HCT116 (cell line): Measurements from ENCODE around the gene OGG1. TPM values are rescaled to one million over a fixed set of nuclear protein-coding genes. Genes with fewer than 3 reads are reported as not detected.

Source experiments
- ATAC-seq: fragments of 200-7000 bp; cut with Tn5 transposase; 2 replicates; pipeline ENCODE4 v1.9.1; 2020; ENCODE audit warnings: mild to moderate bottlenecking, moderate library complexity
- BruUV-seq: library from RNA; stranded (reverse); fragments of 400-500 nt; replicated peaks from 2 replicates; lab custom pipeline; 2021; lab: Mats Ljungman, UMichigan
- CTCF ChIA-PET: fragments of 300-600 bp; sonication (Branson Sonifier 250); formaldehyde crosslinking; loops from one replicate; lab custom pipeline; 2021; ENCODE audit warnings: antibody characterized with exemption; lab: Charles Lee
- POLR2A ChIA-PET: fragments of 300-600, 350-600 bp; sonication (Branson Sonifier 250); formaldehyde crosslinking; loops from one replicate; lab custom pipeline; 2021; ENCODE audit warnings: antibody characterized with exemption; lab: Charles Lee
- RAD21 ChIA-PET, 2 experiments: fragments of 300-600 bp; sonication (Branson Sonifier 250); formaldehyde crosslinking; loops; one replicate each; lab custom pipeline; 2023; ENCODE audit warnings: low total read pairs in 2 of 2; ENCODE audit not compliant: uncharacterized antibody in 2 of 2, unreplicated experiment in 2 of 2, low non-redundant PET in 1 of 2; lab: Charles Lee
- DNase-seq: peaks from one replicate; pipeline ENCODE4 v3.0.0-alpha.2; 2010; ENCODE audit warnings: low read depth, low spot score
- H2AFZ ChIP-seq: fragments of 200-600 bp; shearing (Covaris generic), sonication (generic); 2 replicates; pipeline ENCODE4 v1.6.1; 2017; ENCODE audit warnings: low read depth, mixed run types, mixed read lengths, antibody characterized with exemption, low read length; ENCODE audit not compliant: poor library complexity, severe bottlenecking
- H3K27ac ChIP-seq: 2 replicates; pipeline ENCODE4 v1.5.1; 2012; ENCODE audit warnings: low read depth, low read length
- H3K27me3 ChIP-seq: fragments of 200-600 bp; sonication (generic); 2 replicates; pipeline ENCODE4 v1.6.1; 2016; ENCODE audit warnings: mixed run types, low read length, mixed read lengths; ENCODE audit not compliant: insufficient read depth
- H3K36me3 ChIP-seq, 2 experiments: fragments of 200-500 bp in 1 of 2; fragments of 200-600 bp in 1 of 2; sonication (Bioruptor generic) in 1 of 2; sonication (generic) in 1 of 2; 2 replicates each; pipeline versions ENCODE4 v1.5.1 to v1.6.1; 2014 to 2016; ENCODE audit warnings: low read length in 2 of 2, inconsistent platforms in 1 of 2, mixed read lengths in 1 of 2, mixed run types in 1 of 2; ENCODE audit not compliant: insufficient read depth in 2 of 2, control insufficient read depth in 1 of 2
- H3K4me1 ChIP-seq, 2 experiments: fragments of 200-600 bp in 1 of 2; sonication (generic) in 1 of 2; 2 replicates each; pipeline versions ENCODE4 v1.5.1 to v1.6.1; 2012 to 2017; ENCODE audit warnings: low read length in 2 of 2, inconsistent platforms in 1 of 2, mild to moderate bottlenecking in 1 of 2, mixed read lengths in 1 of 2, mixed run types in 1 of 2, moderate library complexity in 1 of 2; ENCODE audit not compliant: insufficient read depth in 2 of 2, control insufficient read depth in 1 of 2
- H3K4me2 ChIP-seq: fragments of 200-600 bp; sonication (generic); 2 replicates; pipeline ENCODE4 v1.6.1; 2017; ENCODE audit warnings: mixed run types, low read length, mixed read lengths
- H3K4me3 ChIP-seq, 2 experiments: fragments of 200-600 bp in 1 of 2; sonication (generic) in 1 of 2; replicated peaks in 1 of 2; 2 replicates each; pipeline ENCODE4 v1.5.1; 2011 to 2016; ENCODE audit warnings: low read length in 2 of 2, control low read depth in 1 of 2, low read depth in 1 of 2, mild to moderate bottlenecking in 1 of 2, mixed read lengths in 1 of 2, mixed run types in 1 of 2
- H3K79me2 ChIP-seq: fragments of 200-600 bp; sonication (generic); 2 replicates; pipeline ENCODE4 v1.6.1; 2017; ENCODE audit warnings: mild to moderate bottlenecking, mixed run types, low read length, moderate library complexity, mixed read lengths; ENCODE audit not compliant: insufficient read depth
- H3K9ac ChIP-seq: fragments of 200-600 bp; sonication (generic); 2 replicates; pipeline ENCODE4 v1.6.1; 2016; ENCODE audit warnings: low read length, mixed read lengths
- H3K9me2 ChIP-seq: fragments of 200-600 bp; sonication (generic), shearing (Covaris generic); 2 replicates; pipeline ENCODE4 v1.6.1; 2017; ENCODE audit warnings: mixed run types, mild to moderate bottlenecking, moderate library complexity; ENCODE audit not compliant: insufficient read depth
- H3K9me3 ChIP-seq, 2 experiments: fragments of 200-500 bp in 1 of 2; fragments of 200-600 bp in 1 of 2; sonication (Bioruptor generic) in 1 of 2; sonication (generic) in 1 of 2; 2 replicates each; pipeline ENCODE4 v1.6.1; 2014 to 2017; ENCODE audit warnings: low read length in 2 of 2, mixed read lengths in 2 of 2, inconsistent platforms in 1 of 2, low read depth in 1 of 2, mild to moderate bottlenecking in 1 of 2, mixed run types in 1 of 2, moderate library complexity in 1 of 2; ENCODE audit not compliant: control insufficient read depth in 1 of 2, insufficient read depth in 1 of 2
- H4K20me1 ChIP-seq: fragments of 200-600 bp; sonication (generic), shearing (Covaris generic); 2 replicates; pipeline ENCODE4 v1.6.1; 2017; ENCODE audit warnings: mixed run types, mild to moderate bottlenecking, moderate library complexity; ENCODE audit not compliant: insufficient read depth
- CBX3 ChIP-seq: IDR thresholded peaks from 2 replicates; pipeline ENCODE4 v1.6.1; 2012; ENCODE audit warnings: low read depth
- EGR1 ChIP-seq: IDR thresholded peaks from 2 replicates; pipeline ENCODE4 v1.6.1; 2012; ENCODE audit warnings: low read depth
- ELF1 ChIP-seq: IDR thresholded peaks from 2 replicates; pipeline ENCODE4 v1.6.1; 2012; ENCODE audit warnings: low read depth, borderline replicate concordance
- EZH2 ChIP-seq: fragments of 200-600 bp; sonication (generic); IDR thresholded peaks from 2 replicates; pipeline ENCODE4 v1.6.1; 2017; ENCODE audit warnings: antibody characterized with exemption, mixed run types
- EZH2phosphoT487 ChIP-seq: fragments of 200-600 bp; IDR thresholded peaks from 2 replicates; pipeline ENCODE4 v1.6.1; 2018; ENCODE audit warnings: antibody characterized with exemption, borderline replicate concordance
- FOSL1 ChIP-seq: IDR thresholded peaks from 2 replicates; pipeline ENCODE4 v1.6.1; 2012; ENCODE audit warnings: low read depth
- JUND ChIP-seq: IDR thresholded peaks from 2 replicates; pipeline ENCODE4 v1.6.1; 2012
- POLR2AphosphoS5 ChIP-seq: IDR thresholded peaks from 2 replicates; pipeline ENCODE4 v1.6.1; 2011; ENCODE audit warnings: mild to moderate bottlenecking, low read depth, low read length, moderate library complexity
- SIN3A ChIP-seq: IDR thresholded peaks from 2 replicates; pipeline ENCODE4 v1.6.1; 2012; ENCODE audit warnings: low read depth
- SP1 ChIP-seq: IDR thresholded peaks from 2 replicates; pipeline ENCODE4 v1.6.1; 2012; ENCODE audit warnings: low read depth
- SRF ChIP-seq: IDR thresholded peaks from 2 replicates; pipeline ENCODE4 v1.6.1; 2012; ENCODE audit warnings: low read depth
- TCF7L2 ChIP-seq: IDR thresholded peaks from 2 replicates; pipeline ENCODE4 v1.7.0; 2011; ENCODE audit warnings: borderline replicate concordance, inconsistent platforms; ENCODE audit not compliant: insufficient read depth, insufficient read length; ENCODE audit errors: extremely low read depth
- YY1 ChIP-seq: IDR thresholded peaks from 2 replicates; pipeline ENCODE4 v1.6.1; 2011; ENCODE audit warnings: low read length, low read depth, moderate library complexity, mild to moderate bottlenecking; ENCODE audit not compliant: insufficient replicate concordance; ENCODE audit errors: extremely low read depth
- ZFX ChIP-seq: fragments of 450-650 bp; IDR thresholded peaks from 2 replicates; pipeline ENCODE4 v1.6.1; 2017
- ZNF274 ChIP-seq: fragments of 200-500 bp; sonication (Bioruptor generic); IDR thresholded peaks from 2 replicates; pipeline ENCODE4 v1.6.1; 2014; ENCODE audit warnings: mild to moderate bottlenecking, low read depth, low read length, inconsistent platforms
- intact Hi-C: fragments of 100-400 bp; cut with micrococcal nuclease; formaldehyde crosslinking; loops from 2 replicates; pipeline ENCODE4 v1.10.0; 2022
- total RNA-seq: library from RNA; stranded (reverse); gene quantifications from one replicate; pipeline ENCODE4 v1.2.1, GENCODE V29; 2021; ENCODE audit not compliant: unreplicated experiment
- TF ChIP-seq, protein P1 (sequence below): IDR thresholded peaks from 2 replicates; pipeline ENCODE4 v1.6.1; 2012
- TF ChIP-seq, protein P2 (sequence below): IDR thresholded peaks from 2 replicates; pipeline ENCODE4 v1.6.1; 2012; ENCODE audit warnings: low read depth
- TF ChIP-seq, protein P3 (sequence below): IDR thresholded peaks from 2 replicates; pipeline ENCODE4 v1.6.1; 2012

Gene OGG1
- total RNA-seq, 1 experiment from 2014 or later: 16.3 TPM

DNA sequence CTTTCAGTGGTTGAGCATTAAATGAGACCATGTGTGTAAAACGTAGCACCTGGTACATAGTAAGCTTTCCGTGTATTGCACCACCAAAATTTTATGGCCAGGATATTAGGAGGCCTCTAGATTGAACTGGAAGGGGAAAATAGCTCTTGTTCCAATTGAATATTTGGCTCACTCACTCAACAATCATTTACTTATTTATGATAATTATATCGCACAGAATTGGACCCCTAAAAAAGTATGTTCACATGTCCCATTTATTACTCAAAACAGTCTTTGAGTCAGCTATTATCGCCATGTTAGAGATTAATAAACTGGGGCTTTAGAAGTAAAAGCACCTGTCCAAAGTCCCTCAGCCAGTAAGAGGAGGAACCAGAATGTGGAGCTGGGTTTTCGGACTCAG lies 55.2 kb downstream of the OGG1 start:
- BruUV-seq: no TSS peak
- H3K4me1 ChIP-seq: peaks cover 7 to 25% of the 10 kb centered on the region in 2 experiments; a peak in 3 of 4 replicates
- ChIA-PET POLR2A (no interaction called here), RAD21 (no interaction called here), CTCF (no interaction called here)
- no peak overlapping the region for H2AFZ ChIP-seq
- intact Hi-C loops: loop anchor here (10.0 kb wide), 1 partner anchor 300 kb away; no protein-coding TSS in a partner anchor
- no peak overlapping the region for H3K4me3 ChIP-seq
- H3K36me3 ChIP-seq: peaks cover 45 to 47% of the 10 kb centered on the region in 2 experiments
- no peaks in the 10 kb centered on the region for H3K9me2 ChIP-seq
- H3K27me3 ChIP-seq: no peaks in the 10 kb centered on the region
- no peaks in the 10 kb centered on the region for H4K20me1 ChIP-seq
- H3K79me2 ChIP-seq: peaks cover 6% of the 10 kb centered on the region; the same call in 1 of the 2 replicates
- H3K4me2 ChIP-seq: no peak overlapping the region
- TF ChIP-seq, protein P1, sequence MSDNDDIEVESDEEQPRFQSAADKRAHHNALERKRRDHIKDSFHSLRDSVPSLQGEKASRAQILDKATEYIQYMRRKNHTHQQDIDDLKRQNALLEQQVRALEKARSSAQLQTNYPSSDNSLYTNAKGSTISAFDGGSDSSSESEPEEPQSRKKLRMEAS: no peak
- TF ChIP-seq ELF1 (no peak), SRF (no peak), EZH2phosphoT487 (no peak), TCF7L2 (no peak), SIN3A (no peak), EGR1 (no peak), FOSL1 (no peak), SP1 (no peak), POLR2AphosphoS5 (no peak), ZNF274 (no peak)
- TF ChIP-seq, all 23 proteins: peak for 0
- H3K27ac ChIP-seq: no peak overlapping the region
- no peaks in the 10 kb centered on the region for H3K9me3 ChIP-seq
- no peak overlapping the region for H3K9ac ChIP-seq
- no peak for DNase-seq
- no peak for ATAC-seq

DNA sequence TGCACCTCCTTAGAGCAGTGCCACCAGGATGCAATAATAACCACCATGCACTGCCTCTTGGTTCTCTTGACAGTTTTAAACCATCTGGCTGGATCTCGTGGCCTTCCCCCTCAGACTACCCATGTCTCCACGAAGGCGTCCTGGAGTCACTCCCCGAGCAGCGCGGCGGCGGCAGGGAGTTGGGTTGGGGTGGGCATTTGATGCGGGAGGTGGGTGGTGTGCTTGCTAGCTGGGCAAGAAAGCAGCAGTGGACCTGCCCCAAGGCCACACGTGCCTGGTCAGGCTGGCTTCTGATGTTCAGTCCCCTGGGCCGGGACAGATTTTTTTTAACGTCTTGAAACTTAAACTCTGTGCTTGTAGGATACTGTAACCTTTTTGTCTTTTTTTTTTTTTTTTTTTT lies 56.4 kb downstream of the OGG1 start:
- H4K20me1 ChIP-seq: no peaks in the 10 kb centered on the region
- CTCF ChIA-PET: no interaction called here
- TF ChIP-seq SP1: no peak
- TF ChIP-seq FOSL1: no peak
- TF ChIP-seq CBX3: no peak
- TF ChIP-seq YY1: no peak
- TF ChIP-seq SIN3A: no peak
- no peak for TF ChIP-seq JUND
- TF ChIP-seq ZNF274: no peak
- no peak for TF ChIP-seq ELF1
- TF ChIP-seq EZH2: no peak
- TF ChIP-seq EGR1: no peak
- no peak for TF ChIP-seq TCF7L2
- no peak for TF ChIP-seq ZFX
- TF ChIP-seq, protein P2, sequence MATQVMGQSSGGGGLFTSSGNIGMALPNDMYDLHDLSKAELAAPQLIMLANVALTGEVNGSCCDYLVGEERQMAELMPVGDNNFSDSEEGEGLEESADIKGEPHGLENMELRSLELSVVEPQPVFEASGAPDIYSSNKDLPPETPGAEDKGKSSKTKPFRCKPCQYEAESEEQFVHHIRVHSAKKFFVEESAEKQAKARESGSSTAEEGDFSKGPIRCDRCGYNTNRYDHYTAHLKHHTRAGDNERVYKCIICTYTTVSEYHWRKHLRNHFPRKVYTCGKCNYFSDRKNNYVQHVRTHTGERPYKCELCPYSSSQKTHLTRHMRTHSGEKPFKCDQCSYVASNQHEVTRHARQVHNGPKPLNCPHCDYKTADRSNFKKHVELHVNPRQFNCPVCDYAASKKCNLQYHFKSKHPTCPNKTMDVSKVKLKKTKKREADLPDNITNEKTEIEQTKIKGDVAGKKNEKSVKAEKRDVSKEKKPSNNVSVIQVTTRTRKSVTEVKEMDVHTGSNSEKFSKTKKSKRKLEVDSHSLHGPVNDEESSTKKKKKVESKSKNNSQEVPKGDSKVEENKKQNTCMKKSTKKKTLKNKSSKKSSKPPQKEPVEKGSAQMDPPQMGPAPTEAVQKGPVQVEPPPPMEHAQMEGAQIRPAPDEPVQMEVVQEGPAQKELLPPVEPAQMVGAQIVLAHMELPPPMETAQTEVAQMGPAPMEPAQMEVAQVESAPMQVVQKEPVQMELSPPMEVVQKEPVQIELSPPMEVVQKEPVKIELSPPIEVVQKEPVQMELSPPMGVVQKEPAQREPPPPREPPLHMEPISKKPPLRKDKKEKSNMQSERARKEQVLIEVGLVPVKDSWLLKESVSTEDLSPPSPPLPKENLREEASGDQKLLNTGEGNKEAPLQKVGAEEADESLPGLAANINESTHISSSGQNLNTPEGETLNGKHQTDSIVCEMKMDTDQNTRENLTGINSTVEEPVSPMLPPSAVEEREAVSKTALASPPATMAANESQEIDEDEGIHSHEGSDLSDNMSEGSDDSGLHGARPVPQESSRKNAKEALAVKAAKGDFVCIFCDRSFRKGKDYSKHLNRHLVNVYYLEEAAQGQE: no peak
- no peak for TF ChIP-seq SRF
- TF ChIP-seq, protein P3, sequence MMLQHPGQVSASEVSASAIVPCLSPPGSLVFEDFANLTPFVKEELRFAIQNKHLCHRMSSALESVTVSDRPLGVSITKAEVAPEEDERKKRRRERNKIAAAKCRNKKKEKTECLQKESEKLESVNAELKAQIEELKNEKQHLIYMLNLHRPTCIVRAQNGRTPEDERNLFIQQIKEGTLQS: no peak

More for the DNA sequence above, 56.4 kb downstream of the OGG1 start:
- no peak for DNase-seq
- peaks cover 36 to 40% of the 10 kb centered on the region in 2 experiments for H3K36me3 ChIP-seq
- POLR2A ChIA-PET: no interaction called here
- H3K79me2 ChIP-seq: peaks cover 3% of the 10 kb centered on the region; the same call in 1 of the 2 replicates
- no TSS peak for BruUV-seq
- no peaks in the 10 kb centered on the region for H3K9me3 ChIP-seq
- H3K9ac ChIP-seq: no peak overlapping the region
- intact Hi-C loops: loop anchor here (10.0 kb wide), 1 partner anchor 301 kb away; no protein-coding TSS in a partner anchor
- H3K4me2 ChIP-seq: no peak overlapping the region
- H3K27me3 ChIP-seq: no peaks in the 10 kb centered on the region
- no peak overlapping the region for H3K4me3 ChIP-seq
- no peaks in the 10 kb centered on the region for H3K9me2 ChIP-seq
- no peak overlapping the region for H2AFZ ChIP-seq
- H3K4me1 ChIP-seq: peaks cover 11 to 33% of the 10 kb centered on the region in 2 experiments; a peak in 3 of 4 replicates
- ATAC-seq: no peak
- H3K27ac ChIP-seq: no peak overlapping the region
- RAD21 ChIA-PET: no interaction called here
